ENCODE results near the gene CD36.

The CD36 gene

DNA sequence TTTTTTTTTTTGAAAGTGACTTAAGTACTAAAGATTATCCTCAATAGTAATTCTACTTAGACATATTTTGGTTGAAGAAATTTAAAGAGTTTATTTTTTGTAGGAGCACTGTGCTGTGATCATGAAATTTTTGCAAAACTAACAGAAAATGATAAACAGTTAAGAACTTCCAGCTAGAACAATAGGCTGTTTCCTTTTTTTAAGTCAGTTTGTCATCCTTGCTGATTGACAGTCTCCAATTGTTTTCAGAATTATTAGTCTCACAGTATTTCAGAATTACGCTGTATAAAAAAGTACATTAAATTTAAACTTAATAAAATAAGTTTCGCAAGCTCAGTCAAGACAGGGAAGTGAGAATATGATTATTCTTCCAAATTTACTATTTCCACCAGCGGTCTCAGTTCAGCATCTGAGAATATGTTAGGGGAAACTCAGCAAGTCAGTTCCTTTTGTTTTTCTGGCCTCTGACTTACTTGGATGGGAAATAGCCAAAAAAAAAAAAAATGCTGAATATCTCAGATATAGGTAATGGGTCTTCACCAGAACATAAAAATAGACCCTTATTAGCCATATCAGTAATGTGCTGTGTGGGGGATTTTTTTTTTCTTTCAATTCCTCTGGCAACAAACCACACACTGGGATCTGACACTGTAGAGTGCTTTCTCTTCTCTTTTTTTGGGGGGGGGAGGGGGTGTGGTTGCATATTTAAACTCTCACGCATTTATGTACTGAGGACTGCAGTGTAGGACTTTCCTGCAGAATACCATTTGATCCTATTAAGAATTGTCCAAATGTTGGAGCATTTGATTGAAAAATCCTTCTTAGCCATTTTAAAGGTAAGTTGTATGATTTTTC is at the start of gene CD36:
Gene CD36 (plus strand): TSS at position 732 of the 855 bp plus-strand sequence. CDS start 8,099 bp downstream, outside the sequence.
- DNase-seq, result no peak

DNA sequence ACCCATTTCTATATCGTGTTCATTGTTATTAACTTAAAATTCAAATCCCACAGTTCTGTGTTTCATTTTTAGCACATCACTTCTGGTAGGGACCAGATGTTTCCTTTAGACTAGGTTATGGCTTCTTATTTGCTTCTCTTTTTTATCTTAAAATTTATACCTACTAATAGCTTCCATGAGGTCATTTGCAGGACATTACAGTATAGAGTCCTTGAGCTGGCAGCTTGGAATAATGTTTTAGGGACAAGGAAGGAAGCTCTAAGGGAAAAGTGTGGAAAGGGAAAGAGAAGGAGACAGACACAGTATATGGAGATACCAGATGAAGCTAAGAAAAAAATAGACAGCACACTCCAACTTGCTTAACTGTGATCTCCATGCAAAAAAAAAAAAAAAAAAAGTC is 48.8 kb upstream of the CD36 start:
- DNase-seq, result no peak

DNA sequence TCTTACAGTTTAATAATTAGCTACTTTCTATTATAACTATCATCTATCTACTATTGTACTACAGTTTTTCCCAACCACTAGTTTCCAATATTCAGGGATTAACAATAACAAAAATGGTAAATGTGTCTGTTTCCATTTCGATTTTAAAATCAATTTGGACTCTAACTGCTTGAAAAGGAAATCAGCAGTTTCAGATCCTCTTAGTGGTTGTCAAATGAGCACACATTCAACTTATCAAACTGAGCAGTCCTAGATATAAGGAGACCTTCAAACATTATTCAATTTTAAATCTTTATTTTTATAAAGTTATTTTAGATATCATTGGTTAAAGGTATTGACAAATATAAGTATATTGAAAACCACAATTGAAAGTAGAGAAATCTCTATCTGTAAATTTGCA is 46.8 kb upstream of the CD36 start:
- DNase-seq, result no peak

DNA sequence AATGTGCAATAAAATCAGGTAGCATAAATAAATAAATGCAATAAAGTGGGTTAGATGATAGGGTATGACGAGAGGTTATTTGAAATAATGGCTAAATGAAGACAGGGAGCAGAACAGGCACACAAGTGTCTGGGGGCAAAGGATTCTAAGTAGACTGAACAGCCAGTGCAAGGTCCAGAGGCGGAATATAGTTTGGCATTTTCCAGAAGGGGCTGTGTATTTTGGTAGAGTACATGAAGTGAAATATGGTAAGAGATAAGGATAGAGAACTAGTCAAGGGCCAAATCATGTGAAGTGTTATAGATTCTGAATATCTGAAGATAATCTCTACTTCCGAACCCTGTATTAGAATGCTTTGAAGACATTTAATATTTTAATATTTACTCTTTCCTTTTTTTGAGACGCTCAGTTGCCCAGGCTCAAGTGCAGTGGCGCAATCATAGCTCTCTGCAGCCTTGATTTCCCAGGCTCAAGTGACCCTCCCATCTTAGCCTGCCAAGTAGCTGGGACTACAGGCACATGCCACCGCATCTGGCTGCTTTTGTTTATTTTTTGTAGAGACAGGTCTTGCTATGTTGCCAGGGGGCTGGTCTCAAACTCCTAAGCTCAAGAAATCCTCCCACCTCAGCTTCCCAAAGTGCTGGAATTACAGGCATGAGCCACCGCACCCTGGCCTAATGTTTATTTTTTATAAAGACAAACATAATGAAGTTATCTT is 44.4 kb upstream of the CD36 start:
- DNase-seq, result no peak

DNA sequence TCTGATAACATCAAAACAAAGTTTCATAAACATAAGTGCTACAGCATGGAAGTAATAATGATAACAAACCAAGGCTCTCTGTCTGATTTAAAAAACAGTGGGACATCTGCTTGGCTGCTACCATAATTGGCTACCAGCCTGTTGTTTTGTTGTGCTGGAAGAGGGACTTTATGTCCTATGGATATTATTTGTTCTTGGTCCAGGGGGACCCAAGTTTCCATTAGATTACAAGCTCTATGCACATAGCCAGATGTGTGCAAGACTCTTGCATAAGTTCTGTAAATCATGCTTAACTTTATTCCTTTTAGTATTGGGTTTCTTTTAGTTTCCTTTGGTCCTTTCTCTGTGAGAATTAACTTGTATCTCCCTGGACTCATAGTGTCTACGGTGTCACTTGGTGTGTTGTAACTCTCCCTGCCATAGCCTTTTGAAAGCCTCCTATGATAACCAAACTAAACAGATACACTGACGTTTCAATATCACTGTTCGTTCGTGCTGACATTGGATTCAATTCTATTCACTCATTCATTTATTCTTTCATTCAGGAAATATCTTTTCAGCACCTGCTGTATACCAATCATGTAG is 41.4 kb upstream of the CD36 start:
- DNase-seq, result no peak

DNA sequence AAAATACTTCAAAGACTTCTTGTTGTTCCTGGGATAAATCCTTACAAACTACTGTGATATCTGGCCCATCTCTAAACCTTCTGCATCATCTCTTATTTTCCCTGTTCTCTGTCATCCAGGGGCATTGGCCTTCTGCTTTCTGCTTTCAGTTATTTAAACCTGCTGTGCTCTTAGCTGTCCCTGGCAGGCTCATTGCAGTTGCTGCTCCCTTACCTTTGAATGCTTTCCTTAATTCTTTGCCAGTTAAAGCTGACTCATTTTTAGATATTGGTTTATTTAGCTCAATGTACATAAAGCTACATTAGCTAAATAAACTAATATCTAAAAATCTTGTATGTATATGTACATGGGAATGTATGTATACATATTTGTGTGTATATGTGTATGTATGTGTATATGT is 40.6 kb upstream of the CD36 start:
- no peak for DNase-seq

DNA sequence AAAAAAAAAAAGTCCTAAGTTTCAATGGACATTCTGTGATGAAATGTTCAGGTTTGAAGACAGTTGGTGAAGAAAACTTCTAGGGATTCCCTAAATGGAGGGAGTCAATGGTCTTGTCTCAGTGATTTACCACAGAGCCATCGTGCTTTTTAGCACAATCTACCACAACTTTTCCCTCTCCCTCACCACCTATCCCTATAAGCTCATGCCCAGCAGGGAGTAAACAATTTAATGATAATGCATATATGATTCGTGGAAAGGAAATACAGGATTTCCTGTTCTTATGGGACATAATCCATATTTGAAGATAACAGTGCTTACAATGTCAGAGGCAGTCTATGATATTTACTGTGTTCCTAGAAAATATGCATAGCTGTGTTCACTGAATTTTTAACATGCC is 38.4 kb upstream of the CD36 start:
- no peak for DNase-seq

DNA sequence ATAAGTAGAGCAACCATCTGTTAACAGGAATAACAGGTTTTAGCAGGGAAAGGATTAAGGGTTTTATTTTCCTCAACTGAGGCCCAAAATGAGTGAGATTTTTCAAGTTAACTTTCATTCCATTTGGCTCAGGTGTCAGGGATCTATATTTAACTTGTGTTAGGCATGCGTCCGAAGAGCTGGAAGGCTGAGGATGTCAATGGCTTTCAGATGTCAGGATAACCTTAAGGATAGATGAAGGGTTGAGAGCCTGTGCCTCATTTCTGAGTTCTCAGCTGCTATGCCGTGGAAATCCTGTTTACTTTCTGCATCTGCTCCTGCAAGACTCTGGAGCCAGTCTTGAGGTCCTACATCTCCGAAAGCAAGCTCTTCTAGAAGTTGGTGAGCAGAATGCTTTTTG is 36.4 kb upstream of the CD36 start:
- DNase-seq, result no peak

DNA sequence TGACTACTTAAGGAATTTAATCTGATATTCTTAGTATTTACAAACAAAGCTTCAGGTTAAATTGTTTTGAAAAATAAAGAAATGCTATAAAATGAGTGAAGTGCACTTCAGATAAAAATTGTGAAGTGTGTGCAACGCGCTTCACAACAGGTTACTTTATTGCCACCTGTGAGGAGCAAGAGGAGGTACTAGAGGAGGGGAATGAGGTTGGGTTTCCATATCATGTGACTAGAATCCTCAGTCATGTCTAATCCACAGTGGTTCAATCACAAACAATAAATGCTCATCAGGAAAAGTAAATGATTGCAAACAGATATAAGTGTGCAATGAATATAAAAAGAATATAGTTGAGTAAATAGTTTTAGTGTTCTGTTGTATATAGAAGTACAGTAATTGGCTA is 34.5 kb upstream of the CD36 start:
- DNase-seq, result peak; percentile 21

DNA sequence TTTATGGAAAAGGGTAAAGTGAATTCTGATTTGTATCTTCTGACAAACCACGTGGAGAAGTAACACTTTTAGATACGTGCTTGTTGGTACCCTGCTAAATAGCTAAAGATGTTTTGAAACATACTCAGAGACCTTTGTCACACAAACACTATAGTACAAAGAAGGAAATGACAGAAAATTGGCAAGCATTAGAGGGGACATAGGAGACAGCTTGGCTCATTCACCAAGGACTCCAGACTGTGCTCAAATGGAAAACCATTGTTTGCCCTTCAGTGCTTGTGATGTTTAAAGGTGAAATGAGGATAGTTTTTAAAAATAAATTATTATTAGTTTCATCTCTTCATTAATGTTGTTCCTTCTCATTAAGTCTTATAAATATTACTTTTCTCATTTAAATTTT is 34.0 kb upstream of the CD36 start:
- DNase-seq, result no peak

DNA sequence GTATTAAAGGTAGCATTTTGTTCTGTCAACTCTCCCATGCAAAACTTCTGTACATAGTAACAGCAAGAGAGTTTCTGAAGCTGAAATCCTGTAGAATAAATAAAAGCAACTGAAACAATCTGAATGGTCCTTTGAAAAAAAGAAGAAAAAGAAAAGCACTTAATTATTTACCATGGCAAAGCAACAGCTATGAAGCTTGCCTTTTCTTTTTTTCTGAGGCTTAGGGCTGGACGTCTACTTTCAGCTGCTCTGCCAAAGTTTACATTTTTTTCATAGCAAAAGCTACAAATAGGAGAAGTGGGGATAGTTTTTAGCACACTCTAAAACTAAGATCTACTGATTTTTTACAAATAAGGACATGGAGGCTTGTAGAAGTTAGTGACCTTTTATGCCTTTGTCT is 31.3 kb upstream of the CD36 start:
- no peak for DNase-seq

DNA sequence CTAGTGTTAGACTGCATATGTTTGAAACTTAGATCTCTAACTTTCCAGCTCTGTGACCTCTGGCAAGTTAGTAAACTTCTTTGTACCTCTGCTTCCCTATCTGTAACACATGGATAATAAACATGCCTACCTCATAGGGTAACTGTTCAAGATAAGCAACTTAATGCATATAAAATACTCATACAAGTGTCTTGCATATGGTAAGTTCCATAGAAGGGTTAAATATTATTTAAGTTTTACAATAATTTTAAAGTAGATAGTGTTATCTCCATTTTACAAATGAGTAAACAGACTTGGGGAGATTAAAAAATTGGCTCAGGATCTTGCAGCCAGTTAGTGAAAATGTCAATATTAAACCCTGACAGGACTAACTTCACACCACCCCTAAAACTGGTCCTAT is 30.1 kb upstream of the CD36 start:
- DNase-seq, result no peak

DNA sequence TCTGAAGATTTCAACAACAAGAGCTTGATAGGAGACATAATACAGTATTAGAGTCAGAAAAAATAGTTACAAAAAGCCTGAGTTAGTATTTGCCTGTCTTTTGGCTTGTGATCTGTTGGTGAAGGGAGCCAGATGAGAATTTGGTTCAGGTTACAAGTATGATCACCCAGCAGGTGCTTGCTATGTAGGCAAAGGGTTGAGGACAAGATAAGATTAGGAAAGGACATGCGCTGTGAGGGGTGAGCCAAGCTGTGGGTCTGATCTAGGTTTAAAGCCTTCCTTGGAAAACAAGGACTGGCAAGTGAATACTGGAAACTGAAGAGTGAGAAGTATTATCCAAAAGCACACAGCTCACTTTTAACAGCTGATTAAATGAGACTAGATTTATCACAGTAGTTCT is 28.7 kb upstream of the CD36 start:
- DNase-seq, result peak; percentile 72

DNA sequence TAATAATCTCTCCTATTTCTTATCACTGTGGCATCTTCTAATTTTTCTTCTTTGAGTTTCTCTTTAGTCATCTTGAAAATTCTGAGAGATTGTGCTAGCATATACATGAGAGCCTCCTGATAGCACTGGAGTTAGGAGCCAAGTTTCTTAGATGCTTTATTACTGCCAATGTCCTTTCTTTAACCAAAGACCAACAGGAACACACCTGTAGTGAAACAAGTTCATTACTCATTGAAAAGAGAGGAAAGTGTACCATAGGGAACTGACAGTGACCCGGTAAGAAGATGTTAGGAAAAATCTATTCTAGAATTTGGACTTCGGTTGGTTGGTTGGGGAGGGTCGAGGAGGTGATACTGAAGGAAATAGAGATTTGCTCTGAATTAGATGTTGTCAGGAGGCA is 27.1 kb upstream of the CD36 start:
- DNase-seq, result no peak

DNA sequence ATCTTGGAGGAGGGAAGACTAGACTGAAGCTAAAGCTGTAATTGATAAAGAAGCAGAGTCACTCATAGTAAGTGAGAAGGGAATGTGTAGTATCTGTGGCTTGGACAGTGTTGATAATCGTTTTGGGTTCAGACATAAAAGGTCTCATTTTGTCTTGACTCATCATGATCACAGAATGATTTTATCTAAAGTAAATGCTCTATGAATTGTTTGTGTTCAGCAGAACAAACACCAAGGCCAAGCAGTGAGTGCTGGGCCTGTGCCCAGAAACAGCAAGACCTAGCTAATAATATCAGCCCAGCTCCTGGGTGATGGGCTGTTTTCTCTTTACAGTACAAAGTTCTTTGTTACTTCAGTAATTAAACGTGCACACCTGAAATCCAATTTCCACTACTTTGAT is 26.7 kb upstream of the CD36 start:
- DNase-seq, result peak; percentile 93

DNA sequence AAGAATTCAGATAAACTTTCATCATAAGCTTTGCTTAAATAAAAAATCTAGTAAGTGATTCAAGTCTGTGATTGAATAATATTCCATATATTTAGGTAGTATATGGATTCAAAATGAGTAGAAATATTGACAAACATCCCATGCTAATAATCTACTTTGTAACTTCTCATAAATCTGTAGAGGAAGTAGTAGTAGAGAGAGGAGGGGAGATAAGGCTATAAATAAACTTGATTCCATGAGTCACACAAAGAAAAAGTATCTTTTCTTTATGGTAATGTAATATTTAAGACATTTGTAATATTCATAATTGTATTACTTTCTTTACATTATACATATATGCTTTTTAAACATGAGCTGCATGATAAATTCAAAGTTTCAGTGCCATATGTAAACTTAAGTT is 25.6 kb upstream of the CD36 start:
- no peak for DNase-seq

DNA sequence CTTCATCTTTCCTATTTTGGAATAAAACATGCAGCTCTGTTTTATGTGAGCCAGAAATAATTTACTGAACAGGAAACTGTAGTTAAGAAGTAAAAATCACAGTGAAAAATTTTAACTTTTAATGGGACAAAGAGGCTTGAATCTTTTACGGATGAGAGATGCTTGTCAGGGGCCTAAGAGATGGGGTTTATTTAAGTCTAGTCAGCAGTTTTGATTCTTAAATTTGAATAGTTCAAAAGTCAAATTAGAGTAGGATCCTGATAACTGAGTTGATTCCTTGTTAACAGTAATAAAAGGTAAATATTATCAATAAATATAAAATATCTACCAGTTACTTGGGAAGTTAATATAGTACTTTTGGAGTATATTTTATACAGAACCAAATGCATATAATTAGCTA is 24.9 kb upstream of the CD36 start:
- DNase-seq, result no peak

DNA sequence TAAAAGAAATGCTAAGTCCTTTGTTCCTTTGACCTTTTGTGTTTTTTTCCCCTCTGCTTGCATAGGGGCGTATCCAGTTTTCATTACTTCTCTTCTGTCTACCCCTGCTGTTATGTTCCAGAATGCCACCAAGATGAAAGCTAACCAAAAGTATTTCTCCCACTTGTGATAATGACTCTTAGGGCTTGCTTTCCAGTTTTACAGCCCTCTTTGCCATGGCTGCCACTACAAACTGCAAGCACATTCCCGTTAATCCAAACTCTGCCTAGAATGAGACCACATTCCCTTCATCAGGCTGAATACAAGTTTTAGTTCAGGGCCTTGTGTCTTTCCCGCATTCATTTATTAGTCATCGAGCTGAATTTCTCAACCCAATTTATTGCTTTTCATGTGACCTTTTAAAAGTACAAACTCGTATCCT is 23.6 kb upstream of the CD36 start:
- DNase-seq, result no peak

DNA sequence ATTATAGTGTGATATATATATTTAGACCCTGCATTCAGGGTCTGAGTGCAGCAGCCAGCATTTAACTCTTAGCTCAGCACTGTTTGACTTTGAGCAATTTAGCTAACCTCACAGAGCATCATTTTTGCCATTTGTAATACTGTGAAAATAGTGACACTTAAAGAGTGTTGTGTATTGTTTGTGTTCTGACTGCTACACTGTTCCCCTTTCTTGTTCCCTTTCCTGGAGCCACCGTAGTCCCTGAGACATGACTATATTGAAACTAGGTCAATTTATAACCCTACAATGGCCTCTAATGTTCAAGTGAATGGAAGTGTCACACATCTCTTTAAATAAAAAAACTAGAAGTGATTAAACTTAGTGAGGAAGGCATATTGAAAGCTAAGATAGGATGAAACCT is 20.3 kb upstream of the CD36 start:
- DNase-seq, result no peak

DNA sequence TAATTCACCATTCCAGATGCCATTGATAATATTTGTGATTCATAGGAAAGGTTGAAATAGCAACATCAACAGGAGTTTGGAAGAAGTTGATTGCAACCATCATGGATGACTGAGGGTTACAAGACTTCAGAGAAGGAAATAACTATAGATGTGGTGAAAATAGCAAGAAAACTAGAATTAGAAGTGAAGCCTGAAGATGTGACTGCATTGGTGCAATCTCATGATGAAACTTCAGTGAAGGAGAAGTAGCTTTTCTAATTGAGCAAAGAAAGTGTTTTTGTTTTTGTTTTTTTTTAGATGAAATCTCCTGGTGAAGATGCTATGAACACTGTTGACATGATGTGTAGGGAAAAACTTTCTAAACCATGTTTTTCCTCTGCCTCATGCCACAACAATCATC is 18.7 kb upstream of the CD36 start:
- no peak for DNase-seq

DNA sequence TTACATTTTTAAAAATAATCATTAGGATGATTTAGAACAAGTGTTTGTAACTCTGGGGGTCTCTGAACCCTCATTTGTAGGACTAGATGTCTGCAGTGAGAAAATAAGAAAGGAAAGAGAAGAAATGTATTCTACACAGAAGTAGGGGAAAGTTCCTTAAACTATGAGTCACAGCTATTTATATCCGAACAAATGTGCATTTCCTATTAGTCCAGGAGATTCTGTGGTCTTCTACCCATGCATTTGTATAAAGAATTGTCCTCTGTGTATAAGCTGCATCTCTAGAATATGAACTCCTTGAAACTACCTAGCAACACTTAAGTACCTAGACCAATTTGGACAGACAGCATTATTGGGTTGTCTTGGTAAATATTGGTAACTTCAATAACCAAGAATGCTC is 15.9 kb upstream of the CD36 start:
- DNase-seq, result no peak

DNA sequence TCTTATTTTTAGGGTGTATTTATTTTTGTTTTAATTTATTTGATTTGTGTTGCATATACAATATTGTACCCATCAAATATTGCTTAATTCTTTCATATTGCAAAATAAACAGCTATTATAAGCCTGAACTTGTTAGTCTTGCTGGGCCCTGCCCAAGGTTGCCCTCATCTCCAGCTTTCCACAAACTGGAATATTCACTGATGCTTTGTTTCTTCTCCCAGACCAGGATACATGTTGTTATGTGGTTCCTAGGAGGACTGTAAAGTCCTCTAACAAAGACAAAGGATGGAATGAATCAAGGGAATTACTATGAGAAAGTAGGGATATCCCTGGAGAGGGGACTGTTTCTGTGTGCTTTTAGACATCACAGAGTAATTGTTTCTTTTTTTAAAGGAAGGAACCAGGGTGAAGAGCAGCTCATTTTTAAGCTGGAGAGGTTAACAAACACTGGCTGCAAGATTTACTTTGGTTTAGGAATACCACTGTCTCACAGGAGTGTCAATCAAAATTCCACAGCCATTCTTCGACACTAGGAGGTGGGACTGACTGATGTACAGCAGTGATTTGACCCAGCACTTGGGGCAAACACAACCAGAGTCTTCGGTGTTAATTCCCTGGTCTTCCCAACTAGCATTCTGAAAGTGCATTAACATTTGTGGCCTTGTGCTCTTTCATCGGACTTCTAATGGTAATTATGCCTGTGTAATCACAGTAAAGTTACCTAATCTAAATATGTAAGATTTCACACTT is 14.8 kb upstream of the CD36 start:
- DNase-seq, result no peak

DNA sequence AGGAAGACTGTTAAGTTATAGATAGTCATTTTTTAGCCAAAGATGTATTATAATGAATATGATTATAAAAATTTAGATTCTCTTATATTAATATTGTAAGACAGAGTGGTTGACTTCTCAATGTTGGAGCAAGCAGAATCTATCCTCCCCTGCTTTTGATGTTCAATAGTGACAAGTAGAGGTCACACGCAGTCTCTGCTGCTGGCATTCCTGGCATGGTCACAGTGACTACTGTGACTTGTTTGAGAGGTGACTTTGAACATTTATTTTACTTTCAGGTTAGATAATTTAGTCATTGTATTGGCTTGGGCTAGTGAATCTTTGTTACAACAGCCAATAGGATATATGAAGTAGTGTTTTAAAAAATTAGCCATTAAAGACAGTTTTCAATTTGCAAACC is 13.7 kb upstream of the CD36 start:
- no peak for DNase-seq

DNA sequence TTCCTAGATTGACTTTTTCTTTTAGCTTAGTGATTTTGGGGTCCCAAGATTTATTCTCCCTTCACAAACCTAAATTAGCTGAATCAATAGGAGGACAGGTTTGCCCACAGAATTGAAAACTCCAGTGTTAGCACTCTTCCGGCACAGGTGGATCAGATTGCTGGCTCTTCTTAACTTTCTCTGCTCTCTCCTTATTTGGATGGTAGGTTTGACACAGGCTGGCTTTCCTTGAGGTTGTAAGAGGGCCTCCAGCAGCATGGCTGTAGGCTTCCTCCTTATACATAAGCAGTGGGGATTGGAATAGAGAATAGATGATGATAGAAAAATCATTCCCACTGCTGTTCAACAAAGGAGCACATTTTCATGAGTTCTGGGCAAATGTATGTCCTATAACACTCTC is 9.4 kb upstream of the CD36 start:
- no peak for DNase-seq
